Measurements from ENCODE around the gene RACGAP1.

DNA sequence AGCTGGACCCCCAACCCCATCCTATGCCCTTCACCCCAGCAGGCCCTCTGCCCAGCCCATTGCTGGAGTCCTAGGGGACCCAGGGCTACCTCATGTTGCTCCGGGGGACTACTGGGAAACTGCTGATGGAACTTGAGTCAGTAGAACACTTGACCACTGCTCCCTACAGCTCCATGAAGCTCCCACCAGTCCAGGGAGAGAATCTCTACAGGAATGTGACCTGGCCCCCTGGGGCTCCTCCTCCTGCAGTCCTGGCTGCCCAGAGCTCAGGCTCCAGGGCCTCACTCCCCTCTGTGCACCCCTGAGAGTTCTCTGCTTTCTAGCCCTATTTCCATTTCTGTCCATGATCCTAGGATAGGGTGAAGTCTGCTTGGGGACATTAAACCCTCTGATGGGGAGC is 85.6 kb downstream of the RACGAP1 start:
- TF ChIP-seq, protein P1, sequence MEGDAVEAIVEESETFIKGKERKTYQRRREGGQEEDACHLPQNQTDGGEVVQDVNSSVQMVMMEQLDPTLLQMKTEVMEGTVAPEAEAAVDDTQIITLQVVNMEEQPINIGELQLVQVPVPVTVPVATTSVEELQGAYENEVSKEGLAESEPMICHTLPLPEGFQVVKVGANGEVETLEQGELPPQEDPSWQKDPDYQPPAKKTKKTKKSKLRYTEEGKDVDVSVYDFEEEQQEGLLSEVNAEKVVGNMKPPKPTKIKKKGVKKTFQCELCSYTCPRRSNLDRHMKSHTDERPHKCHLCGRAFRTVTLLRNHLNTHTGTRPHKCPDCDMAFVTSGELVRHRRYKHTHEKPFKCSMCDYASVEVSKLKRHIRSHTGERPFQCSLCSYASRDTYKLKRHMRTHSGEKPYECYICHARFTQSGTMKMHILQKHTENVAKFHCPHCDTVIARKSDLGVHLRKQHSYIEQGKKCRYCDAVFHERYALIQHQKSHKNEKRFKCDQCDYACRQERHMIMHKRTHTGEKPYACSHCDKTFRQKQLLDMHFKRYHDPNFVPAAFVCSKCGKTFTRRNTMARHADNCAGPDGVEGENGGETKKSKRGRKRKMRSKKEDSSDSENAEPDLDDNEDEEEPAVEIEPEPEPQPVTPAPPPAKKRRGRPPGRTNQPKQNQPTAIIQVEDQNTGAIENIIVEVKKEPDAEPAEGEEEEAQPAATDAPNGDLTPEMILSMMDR (conservative IDR thresholded peaks at IDR 0.05; ENCODE audit: low read depth, low read length): no peak
- TF ChIP-seq SMC3 (IDR thresholded peaks at IDR 0.05; ENCODE audit: low read depth, low read length) (no peak), RAD21 (IDR thresholded peaks at IDR 0.05; ENCODE audit: low read length) (no peak), POLR2A (IDR thresholded peaks at IDR 0.05; ENCODE audit: low read depth, low read length) (no peak), CHD1 (IDR thresholded peaks at IDR 0.05; ENCODE audit: low read depth, low read length) (no peak)

Measured in IMR-90 (cell line).